ENCODE data around the gene GULP1.

GULP1 gene

GRCh38 chr2:188364033-188364630 is 72.5 kb downstream of the GULP1 start:
- Histone ChIP-seq H3K36me3 (ENCODE audit: control insufficient read depth in 2 of 2, insufficient read depth in 1 of 2, low read length in 2 of 2) (no peaks in the 10 kb centered on the region), H3K4me1 (ENCODE audit: control insufficient read depth, insufficient read depth, low read length) (no peaks in the 10 kb centered on the region; the same call in 1 of the 2 replicates), H3K27ac (ENCODE audit: extremely low read depth, low read depth, low read length) (no peak overlapping the region), H3K4me3 (ENCODE audit: low read depth, low read length) (no peak overlapping the region), H3K9me3 (ENCODE audit: control insufficient read depth, insufficient read depth, low read depth, low read length) (no peaks in the 10 kb centered on the region)
- ChIA-PET POLR2A (no interaction called here), CTCF (no interaction called here)
- TF ChIP-seq ZBTB17 (tag by site-specific recombination; IDR thresholded peaks at IDR 0.05) = peak; percentile 24; the same call in 1 of the 2 replicates
- peak; percentile 63 for TF ChIP-seq SCRT2 (tag by site-specific recombination; IDR thresholded peaks at IDR 0.05)
- no peak for TF ChIP-seq HOXC10 (CRISPR knock-in tag; IDR thresholded peaks at IDR 0.05)

GRCh38 chr2:188365058-188365641 is 73.5 kb downstream of the GULP1 start:
- TF ChIP-seq ZNF184 (tag by site-specific recombination; IDR thresholded peaks at IDR 0.05) (no peak), ZNF394 (tag by site-specific recombination; IDR thresholded peaks at IDR 0.05; ENCODE audit: borderline replicate concordance) (no peak), ZNF140 (tag by site-specific recombination; IDR thresholded peaks at IDR 0.05) (no peak), ATF2 (tag by site-specific recombination; IDR thresholded peaks at IDR 0.05; ENCODE audit: low read depth) (no peak), ZNF433 (tag by site-specific recombination; IDR thresholded peaks at IDR 0.05; ENCODE audit: low read depth) (no peak), SETDB1 (IDR thresholded peaks at IDR 0.05; ENCODE audit: insufficient read length, low read length) (no peak), ZNF623 (tag by site-specific recombination; IDR thresholded peaks at IDR 0.05) (no peak), ZNF175 (tag by site-specific recombination; IDR thresholded peaks at IDR 0.05) (no peak)

GRCh38 chr2:188367164-188367563 is 75.5 kb downstream of the GULP1 start:
- CTCF ChIA-PET = interaction anchor here (0.5 to 1.9 kb wide), 3 partner anchors 8 to 727 kb away, joined by 4 to 5 read pairs (median 5); no protein-coding TSS in a partner anchor
- H3K4me3 ChIP-seq (ENCODE audit: low read depth, low read length) = no peak overlapping the region
- POLR2A ChIA-PET = no interaction called here
- TF ChIP-seq PRDM6 (tag by site-specific recombination; IDR thresholded peaks at IDR 0.05) (no peak), BCL6B (tag by site-specific recombination; IDR thresholded peaks at IDR 0.05) (no peak), YY1 (tag by site-specific recombination; IDR thresholded peaks at IDR 0.05) (no peak), KLF17 (tag by site-specific recombination; IDR thresholded peaks at IDR 0.05) (no peak), ZFHX2 (tag by site-specific recombination; conservative IDR thresholded peaks at IDR 0.05) (no peak), ZNF157 (tag by site-specific recombination; IDR thresholded peaks at IDR 0.05) (no peak), ZSCAN18 (tag by site-specific recombination; IDR thresholded peaks at IDR 0.05) (no peak), BCL11A (tag by site-specific recombination; IDR thresholded peaks at IDR 0.05; ENCODE audit: low read depth) (no peak), ZNF239 (tag by site-specific recombination; IDR thresholded peaks at IDR 0.05) (no peak), ZNF202 (tag by site-specific recombination; IDR thresholded peaks at IDR 0.05; ENCODE audit: borderline replicate concordance) (no peak), ZNF704 (tag by site-specific recombination; IDR thresholded peaks at IDR 0.05) (no peak)

More at GRCh38 chr2:188365058-188365641, 73.5 kb downstream of the GULP1 start:
- ChIA-PET POLR2A (no interaction called here), CTCF (interaction anchor here (0.6 to 1.0 kb wide), 2 partner anchors 73 to 93 kb away, joined by 3 to 5 read pairs; partner anchors contain the start of gene GULP1)
- Histone ChIP-seq H3K4me3 (ENCODE audit: low read depth, low read length) (no peak overlapping the region), H3K36me3 (ENCODE audit: control insufficient read depth in 2 of 2, insufficient read depth in 1 of 2, low read length in 2 of 2) (no peaks in the 10 kb centered on the region), H3K4me1 (ENCODE audit: control insufficient read depth, insufficient read depth, low read length) (no peaks in the 10 kb centered on the region; the same call in 1 of the 2 replicates), H3K9me3 (ENCODE audit: control insufficient read depth, insufficient read depth, low read depth, low read length) (no peaks in the 10 kb centered on the region), H3K27ac (ENCODE audit: extremely low read depth, low read depth, low read length) (no peak overlapping the region)

More at GRCh38 chr2:188367164-188367563, 75.5 kb downstream of the GULP1 start:
- Histone ChIP-seq H3K4me1 (ENCODE audit: control insufficient read depth, insufficient read depth, low read length) (no peaks in the 10 kb centered on the region; the same call in 1 of the 2 replicates), H3K9me3 (ENCODE audit: control insufficient read depth, insufficient read depth, low read depth, low read length) (no peaks in the 10 kb centered on the region), H3K27ac (ENCODE audit: extremely low read depth, low read depth, low read length) (no peak overlapping the region), H3K36me3 (ENCODE audit: control insufficient read depth in 2 of 2, insufficient read depth in 1 of 2, low read length in 2 of 2) (no peaks in the 10 kb centered on the region)

Data from HEK293 (cell line).